Spleen (tissue), 11 donors: ENCODE results near the gene C1orf35. TPM values are rescaled to one million over a fixed set of nuclear protein-coding genes. Genes with fewer than 3 reads are reported as not detected.
A peak's percentile ranks its signal among the peaks of the same experiment; 100 is the strongest.

Experiments
- DNase-seq: peaks from one replicate; pipeline ENCODE4 v3.0.0-alpha.2; 2020
- H3K27ac ChIP-seq, 8 donors: fragments of 200-600 bp; sonication (generic) in 7 of 8; 1 replicate in 4 of 8; 2 replicates in 4 of 8; pipeline versions ENCODE4 v1.5.0 to v1.8.0; 2016 to 2021; ENCODE audit warnings: inconsistent platforms in 4 of 8, mild to moderate bottlenecking in 4 of 8, moderate library complexity in 1 of 8
- H3K27me3 ChIP-seq, 7 donors: fragments of 200-600 bp; sonication (generic) in 6 of 7; replicated peaks in 1 of 7; 1 replicate in 4 of 7; 2 replicates in 3 of 7; pipeline versions ENCODE4 v1.5.0 to v1.8.0; 2016 to 2021; ENCODE audit warnings: inconsistent platforms in 3 of 7, mild to moderate bottlenecking in 1 of 7
- H3K36me3 ChIP-seq, 6 donors: fragments of 200-600 bp; sonication (generic) in 5 of 6; 1 replicate in 4 of 6; 2 replicates in 2 of 6; pipeline versions ENCODE4 v1.5.0 to v1.8.0; 2016 to 2021; ENCODE audit warnings: inconsistent platforms in 2 of 6
- H3K4me1 ChIP-seq, 6 donors: fragments of 200-600 bp; sonication (generic) in 5 of 6; 1 replicate in 3 of 6; 2 replicates in 3 of 6; pipeline versions ENCODE4 v1.5.0 to v1.8.0; 2016 to 2021; ENCODE audit warnings: inconsistent platforms in 3 of 6
- H3K4me3 ChIP-seq, 8 donors: fragments of 200-600 bp; sonication (generic) in 7 of 8; 1 replicate in 4 of 8; 2 replicates in 4 of 8; pipeline versions ENCODE4 v1.5.0 to v1.8.0; 2016 to 2021; ENCODE audit warnings: inconsistent platforms in 4 of 8, mild to moderate bottlenecking in 4 of 8, moderate library complexity in 2 of 8
- H3K9me3 ChIP-seq, 8 donors: fragments of 200-600 bp; sonication (generic) in 7 of 8; 1 replicate in 4 of 8; 2 replicates in 4 of 8; pipeline versions ENCODE4 v1.5.0 to v1.8.0; 2016 to 2021; ENCODE audit warnings: inconsistent platforms in 4 of 8
- CTCF ChIP-seq, 11 experiments: fragments of 200-600 bp in 7 of 11; fragments of 450-650 bp in 4 of 11; sonication (generic) in 4 of 11; IDR thresholded peaks in 8 of 11; conservative IDR thresholded peaks in 3 of 11; 1 replicate in 7 of 11; 2 replicates in 4 of 11; pipeline versions ENCODE4 v1.4.0 to v1.8.0; 2016 to 2021; ENCODE audit warnings: antibody characterized with exemption in 11 of 11, inconsistent platforms in 4 of 11, mild to moderate bottlenecking in 1 of 11
- POLR2A ChIP-seq, 3 donors: fragments of 450-650 bp; IDR thresholded peaks; one replicate each; pipeline ENCODE4 v1.5.1; 2017; ENCODE audit warnings: antibody characterized with exemption in 3 of 3, mild to moderate bottlenecking in 1 of 3
- POLR2AphosphoS5 ChIP-seq, 3 donors: sonication (generic); formaldehyde crosslinking; IDR thresholded peaks; one replicate each; pipeline ENCODE4 v1.5.1; 2017; ENCODE audit warnings: antibody characterized with exemption in 3 of 3
- WGBS, 5 donors: extraction: QIAGEN DNeasy Blood & Tissue Kit in 3 of 5; methylation state at CpG; one replicate each; pipeline versions ENCODE4 v1.1.5 to v1.1.7; 2013 to 2018; 5-methylcytosine and 5-hydroxymethylcytosine counted together
- intact Hi-C: fragments of 100-400 bp; cut with DNase I; formaldehyde crosslinking; loops from one replicate; pipeline ENCODE4 v1.15.0; 2023; ENCODE audit warnings: low total_unique reads
- polyA plus RNA-seq, 3 donors: library from polyadenylated mRNA; stranded (reverse); fragments of 200-250 nt; gene quantifications; one replicate each; pipeline ENCODE4 v1.2.1, GENCODE V29; 2013
- total RNA-seq, 7 donors: library from RNA; depleted of rRNA in 3 of 7; stranded (reverse); fragments of >200 nt in 3 of 7; fragmentation: NEBNext Ultra II Directional in 4 of 7; extraction: Animal tissue kit (Norgen Biotek cat#: 25700) in 4 of 7; gene quantifications; one replicate each; pipeline versions ENCODE4 v1.1.0 to v1.2.1, GENCODE V29; 2016 to 2021
- donor health status: healthy with polysubstance abuse.
- donor health status: DM: no; HTN: no; CAD: no; lungs with moderate emphysema.
- donor health status: DM: no; HTN: no; CAD: no.
- donor health status: Bipolar disorder and iron deficiency.
- donor health status: healthy.
- donor health status: DM: no; HTN: no; CAD: no.
- donor health status: DM: yes; HTN: yes; CAD: no.

The C1orf35 gene
- total and polyA plus RNA-seq, 10 donors: 7.3 to 23.4 (median 12.5) TPM

DNA sequence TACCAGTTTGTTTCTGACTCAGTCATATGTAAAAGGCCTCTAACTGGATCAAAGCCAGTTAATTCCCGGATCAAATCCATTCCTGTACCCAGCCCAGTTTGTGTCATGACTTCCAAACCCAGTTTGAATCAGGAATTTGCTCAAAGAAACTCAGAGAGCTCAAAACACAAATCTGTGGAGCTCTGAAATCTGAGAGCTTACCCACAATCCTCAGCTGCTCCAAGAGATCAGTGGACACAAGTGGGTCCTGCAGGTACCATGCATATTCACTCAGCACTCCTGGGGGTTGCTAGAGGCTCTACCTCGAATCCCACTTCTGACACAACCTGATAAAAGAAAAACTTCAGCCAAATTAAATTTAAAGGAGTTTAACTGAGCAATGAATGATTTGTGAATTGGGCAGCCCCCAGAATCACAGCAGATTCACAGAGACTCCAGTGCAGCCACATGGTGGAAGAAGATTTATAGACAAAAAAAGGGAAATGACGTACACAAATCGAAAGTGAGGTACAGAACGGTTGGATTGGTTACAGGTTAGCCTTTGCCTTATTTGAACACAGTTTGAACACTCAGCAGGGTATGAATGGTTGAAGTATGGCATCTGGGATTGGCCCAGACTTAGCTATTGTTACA, 17.8 kb upstream of the C1orf35 start:
- WGBS, 5 donors: 43 to 49% (median 47%) methylated on average over 5 of the region's 5 CpGs
- intact Hi-C loops: loop anchor here (10.0 kb wide), 1 partner anchor 154 kb away; no protein-coding TSS in a partner anchor
- no peak for DNase-seq
- Histone ChIP-seq H3K4me3 (no peak overlapping the region), H3K36me3 (no peaks in the 10 kb centered on the region), H3K27me3 (no peaks in the 10 kb centered on the region), H3K27ac (peak overlapping the region in 1 of 8 donors; percentile 0), H3K9me3 (peaks cover 0 to 16% (median 9%) of the 10 kb centered on the region in 8 donors), H3K4me1 (no peaks in the 10 kb centered on the region)
- TF ChIP-seq POLR2A (IDR thresholded peaks at IDR 0.05) (no peak), CTCF (IDR thresholded peaks at IDR 0.05 in 8 of 11, conservative IDR thresholded peaks at IDR 0.05 in 3 of 11) (no peak), POLR2AphosphoS5 (IDR thresholded peaks at IDR 0.05) (no peak)

- TF ChIP-seq POLR2A (IDR thresholded peaks at IDR 0.05) (no peak), POLR2AphosphoS5 (IDR thresholded peaks at IDR 0.05) (no peak), CTCF (IDR thresholded peaks at IDR 0.05 in 8 of 11, conservative IDR thresholded peaks at IDR 0.05 in 3 of 11) (no peak)
- H3K27ac ChIP-seq: no peak overlapping the region
- 70 to 86% (median 82%) methylated on average over 1 of the region's 1 CpG for WGBS, 5 donors
Observed at GRCh38 chr1:228120351-228120750, 17.2 kb upstream of the C1orf35 start.

DNA sequence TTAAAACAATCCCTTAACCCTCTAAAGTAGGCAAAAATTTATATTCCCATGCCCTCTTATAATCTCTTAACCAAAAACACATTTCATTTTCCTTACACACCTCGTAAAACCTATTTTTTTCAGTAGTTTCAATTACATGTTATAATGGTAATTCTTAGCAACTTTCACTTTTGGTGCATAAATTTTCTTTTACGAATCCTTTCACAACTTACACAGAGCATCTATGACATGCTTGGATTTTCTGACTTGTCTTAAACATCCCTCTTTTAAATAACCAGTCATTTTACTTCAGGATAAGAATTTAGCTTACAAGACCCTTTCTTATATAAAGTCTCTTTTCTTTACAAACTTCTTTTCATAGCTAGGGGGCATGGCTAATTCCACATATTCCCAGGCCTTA, 14.9 kb upstream of the C1orf35 start:
- 66 to 88% (median 81%) methylated on average over 2 of the region's 2 CpGs for WGBS, 5 donors
- no peaks in the 10 kb centered on the region for H3K4me1 ChIP-seq
- H3K4me3 ChIP-seq: no peak overlapping the region
- intact Hi-C loops: no loop called here
- H3K27me3 ChIP-seq: no peaks in the 10 kb centered on the region
- no peak for TF ChIP-seq POLR2AphosphoS5 (IDR thresholded peaks at IDR 0.05)
- no peak for TF ChIP-seq CTCF (IDR thresholded peaks at IDR 0.05 in 8 of 11, conservative IDR thresholded peaks at IDR 0.05 in 3 of 11)
- no peak for TF ChIP-seq POLR2A (IDR thresholded peaks at IDR 0.05)
- DNase-seq: no peak
- H3K27ac ChIP-seq: no peak overlapping the region
- H3K36me3 ChIP-seq: no peaks in the 10 kb centered on the region
- H3K9me3 ChIP-seq: peaks cover 0 to 16% (median 9%) of the 10 kb centered on the region in 8 donors

More at GRCh38 chr1:228120351-228120750, 17.2 kb upstream of the C1orf35 start:
- H3K36me3 ChIP-seq: no peaks in the 10 kb centered on the region
- intact Hi-C loops: loop anchor here (10.0 kb wide), 1 partner anchor 154 kb away; no protein-coding TSS in a partner anchor
- no peaks in the 10 kb centered on the region for H3K27me3 ChIP-seq
- no peak overlapping the region for H3K4me3 ChIP-seq
- no peaks in the 10 kb centered on the region for H3K4me1 ChIP-seq
- no peak for DNase-seq
- peaks cover 0 to 16% (median 9%) of the 10 kb centered on the region in 8 donors for H3K9me3 ChIP-seq

- Histone ChIP-seq H3K27ac (no peak overlapping the region), H3K27me3 (no peaks in the 10 kb centered on the region), H3K4me1 (no peaks in the 10 kb centered on the region), H3K9me3 (peaks cover 0 to 16% (median 9%) of the 10 kb centered on the region in 8 donors), H3K36me3 (no peaks in the 10 kb centered on the region), H3K4me3 (no peak overlapping the region)
- intact Hi-C loops: no loop called here
- DNase-seq: no peak
- WGBS, 5 donors: 94 to 98% (median 97%) methylated on average over 4 of the region's 4 CpGs
- TF ChIP-seq POLR2A (IDR thresholded peaks at IDR 0.05) (no peak), POLR2AphosphoS5 (IDR thresholded peaks at IDR 0.05) (no peak), CTCF (IDR thresholded peaks at IDR 0.05 in 8 of 11, conservative IDR thresholded peaks at IDR 0.05 in 3 of 11) (no peak)
Observed at GRCh38 chr1:228117335-228117734, 14.2 kb upstream of the C1orf35 start.
